H9 (cell line): Measurements from ENCODE around the gene MTARC2. TPM values are rescaled to one million over a fixed set of nuclear protein-coding genes. Genes with fewer than 3 reads are reported as not detected.

ENCODE experiments used
- DNase-seq: peaks from one replicate; pipeline ENCODE4 v3.0.0-alpha.2; 2017
- H2AFZ ChIP-seq: one replicate; pipeline ENCODE4 v1.6.1; 2013; ENCODE audit warnings: mild to moderate bottlenecking, low read length, control low read depth, moderate library complexity
- H2AK5ac ChIP-seq: 2 replicates; pipeline ENCODE4 v1.6.1; 2013; ENCODE audit warnings: low read length, control low read depth, mixed read lengths; ENCODE audit not compliant: insufficient read length
- H2BK120ac ChIP-seq: one replicate; pipeline ENCODE4 v1.6.1; 2013; ENCODE audit warnings: low read depth, mild to moderate bottlenecking, low read length, control low read depth, inconsistent platforms; ENCODE audit not compliant: poor library complexity, severe bottlenecking
- H2BK12ac ChIP-seq: 2 replicates; pipeline ENCODE4 v1.6.1; 2013; ENCODE audit warnings: low read length, control low read depth, mixed read lengths, low read depth; ENCODE audit not compliant: insufficient read length
- H2BK15ac ChIP-seq: 2 replicates; pipeline ENCODE4 v1.6.1; 2013; ENCODE audit warnings: low read depth, low read length, control low read depth
- H2BK20ac ChIP-seq: one replicate; pipeline ENCODE4 v1.6.1; 2013; ENCODE audit warnings: low read depth, mild to moderate bottlenecking, low read length, control low read depth, inconsistent platforms; ENCODE audit not compliant: poor library complexity, severe bottlenecking
- H2BK5ac ChIP-seq: 2 replicates; pipeline ENCODE4 v1.6.1; 2013; ENCODE audit warnings: low read length, control low read depth, mixed read lengths; ENCODE audit not compliant: insufficient read length
- H3K14ac ChIP-seq: 2 replicates; pipeline ENCODE4 v1.6.1; 2013; ENCODE audit warnings: low read length, control low read depth; ENCODE audit not compliant: insufficient read depth
- H3K18ac ChIP-seq: 2 replicates; pipeline ENCODE4 v1.6.1; 2013; ENCODE audit warnings: low read depth, mild to moderate bottlenecking, mixed read lengths, low read length, control low read depth; ENCODE audit not compliant: insufficient read length
- H3K23ac ChIP-seq: 2 replicates; pipeline ENCODE4 v1.6.1; 2013; ENCODE audit warnings: low read length, control low read depth, mixed read lengths, low read depth; ENCODE audit not compliant: insufficient read length
- H3K23me2 ChIP-seq: 2 replicates; pipeline ENCODE4 v1.6.1; 2013; ENCODE audit warnings: low read depth, mild to moderate bottlenecking, mixed read lengths, low read length, control low read depth; ENCODE audit not compliant: insufficient read length, poor library complexity, severe bottlenecking
- H3K27ac ChIP-seq: 2 replicates; pipeline ENCODE4 v1.5.1; 2013; ENCODE audit warnings: low read length, control low read depth, mixed read lengths, low read depth; ENCODE audit not compliant: insufficient read length
- H3K27me3 ChIP-seq: 2 replicates; pipeline ENCODE4 v1.6.1; 2013; ENCODE audit warnings: low read length, control low read depth, inconsistent platforms; ENCODE audit not compliant: insufficient read depth
- H3K4ac ChIP-seq: 2 replicates; pipeline ENCODE4 v1.6.1; 2013; ENCODE audit warnings: low read depth, mild to moderate bottlenecking, control low read depth, inconsistent platforms, low read length, moderate library complexity
- H3K4me1 ChIP-seq: 2 replicates; pipeline ENCODE4 v1.6.1; 2013; ENCODE audit warnings: low read length, control low read depth, inconsistent platforms; ENCODE audit not compliant: insufficient read depth
- H3K4me2 ChIP-seq: 2 replicates; pipeline ENCODE4 v1.6.1; 2013; ENCODE audit warnings: low read length, control low read depth, mixed read lengths; ENCODE audit not compliant: insufficient read length, insufficient read depth
- H3K56ac ChIP-seq: 2 replicates; pipeline ENCODE4 v1.6.1; 2013; ENCODE audit warnings: low read depth, mild to moderate bottlenecking, mixed read lengths, low read length, control low read depth; ENCODE audit not compliant: insufficient read length
- H3K79me1 ChIP-seq: 2 replicates; pipeline ENCODE4 v1.6.1; 2013; ENCODE audit warnings: low read depth, mild to moderate bottlenecking, moderate library complexity, low read length, control low read depth, inconsistent platforms; ENCODE audit not compliant: insufficient read depth, poor library complexity, severe bottlenecking
- H3K79me2 ChIP-seq: 2 replicates; pipeline ENCODE4 v1.6.1; 2013; ENCODE audit warnings: low read length, control low read depth, inconsistent platforms; ENCODE audit not compliant: insufficient read depth
- H3K9ac ChIP-seq: 2 replicates; pipeline ENCODE4 v1.6.1; 2013; ENCODE audit warnings: low read length, control low read depth, mixed read lengths; ENCODE audit not compliant: insufficient read length; ENCODE audit errors: extremely low read depth
- H3K9me3 ChIP-seq: one replicate; pipeline ENCODE4 v1.6.1; 2013; ENCODE audit warnings: low read depth, low read length, inconsistent platforms; ENCODE audit not compliant: control insufficient read depth
- H3T11ph ChIP-seq: one replicate; pipeline ENCODE4 v1.6.1; 2013; ENCODE audit warnings: mild to moderate bottlenecking, low read length, control low read depth, inconsistent platforms
- H4K20me1 ChIP-seq: one replicate; pipeline ENCODE4 v1.6.1; 2013; ENCODE audit not compliant: control insufficient read depth, insufficient read length, insufficient read depth
- H4K5ac ChIP-seq: 2 replicates; pipeline ENCODE4 v1.6.1; 2013; ENCODE audit warnings: low read depth, mild to moderate bottlenecking, mixed read lengths, low read length, control low read depth; ENCODE audit not compliant: insufficient read length
- H4K8ac ChIP-seq: replicated peaks from 2 replicates; pipeline ENCODE4 v1.6.1; 2013; ENCODE audit warnings: low read length, control low read depth, mixed read lengths, low read depth; ENCODE audit not compliant: insufficient read length
- H4K91ac ChIP-seq: 2 replicates; pipeline ENCODE4 v1.6.1; 2013; ENCODE audit warnings: low read depth, mild to moderate bottlenecking, moderate library complexity, mixed read lengths, low read length, control low read depth; ENCODE audit not compliant: insufficient read length
- H3K27ac Mint-ChIP-seq, 3 experiments: 2 replicates in 2 of 3; 3 replicates in 1 of 3; pipeline ENCODE4 v1.8.0; 2020 to 2021; ENCODE audit warnings: mixed read lengths in 3 of 3, mild to moderate bottlenecking in 1 of 3, moderate library complexity in 1 of 3
- H3K27me3 Mint-ChIP-seq: 2 replicates; pipeline ENCODE4 v1.8.0; 2021; ENCODE audit warnings: low read depth, mild to moderate bottlenecking, moderate library complexity, mixed read lengths
- H3K36me3 Mint-ChIP-seq, 3 experiments: 2 replicates in 2 of 3; 3 replicates in 1 of 3; pipeline ENCODE4 v1.8.0; 2020 to 2021; ENCODE audit warnings: low read depth in 3 of 3, mixed read lengths in 3 of 3; ENCODE audit not compliant: insufficient read depth in 1 of 3
- H3K4me1 Mint-ChIP-seq, 2 experiments: 2 replicates each; pipeline ENCODE4 v1.8.0; 2020; ENCODE audit warnings: mixed read lengths in 2 of 2
- H3K4me3 Mint-ChIP-seq, 2 experiments: 2 replicates in 1 of 2; 3 replicates in 1 of 2; pipeline ENCODE4 v1.8.0; 2020 to 2021; ENCODE audit warnings: mild to moderate bottlenecking in 2 of 2, mixed read lengths in 2 of 2, moderate library complexity in 1 of 2
- H3K9me3 Mint-ChIP-seq, 2 experiments: 2 replicates in 1 of 2; 3 replicates in 1 of 2; pipeline ENCODE4 v1.8.0; 2020; ENCODE audit warnings: mild to moderate bottlenecking in 2 of 2, mixed read lengths in 2 of 2, moderate library complexity in 1 of 2
- CTCF ChIP-seq: fragments of 200-600 bp; sonication (generic); conservative IDR thresholded peaks from 3 replicates; pipeline ENCODE4 v1.8.0; 2021; ENCODE audit warnings: antibody characterized with exemption, mild to moderate bottlenecking
- WGBS: extraction: QIAGEN DNeasy Blood & Tissue Kit; methylation state at CpG from one replicate; pipeline ENCODE4 v1.1.7; 2013; ENCODE audit warnings: missing lambda C conversion rate, low lambda C conversion rate, mixed read lengths; ENCODE audit not compliant: insufficient read length; ENCODE audit errors: extremely low coverage; 5-methylcytosine and 5-hydroxymethylcytosine counted together
- total RNA-seq: library from RNA; stranded (reverse); gene quantifications from 2 replicates; pipeline ENCODE4 v1.2.1, GENCODE V29; 2021

MTARC2 gene
- total RNA-seq, 1 experiment from 2014 or later: 7.7 TPM

GRCh38 chr1:220751111-220751510 lies 3.0 kb downstream of the MTARC2 start:
- Histone ChIP-seq H4K20me1 (no peaks in the 10 kb centered on the region), H3K79me1 (no peaks in the 10 kb centered on the region), H2BK120ac (no peak overlapping the region), H3T11ph (no peak overlapping the region), H3K27me3 (peaks cover 8% of the 10 kb centered on the region), H2AK5ac (no peak overlapping the region), H4K8ac (no peak overlapping the region), H2BK5ac (no peak overlapping the region), H3K79me2 (no peaks in the 10 kb centered on the region), H3K4ac (no peak overlapping the region), H2AFZ (no peak overlapping the region), H2BK20ac (no peak overlapping the region), H3K9me3 (no peaks in the 10 kb centered on the region), H3K23ac (no peak overlapping the region), H3K56ac (no peak overlapping the region), H3K4me2 (no peak overlapping the region), H3K14ac (no peak overlapping the region), H3K9ac (no peak overlapping the region), H3K4me1 (no peaks in the 10 kb centered on the region; the same call in 1 of the 2 replicates), H2BK12ac (no peak overlapping the region), H3K23me2 (peaks cover 15% of the 10 kb centered on the region), H3K27ac (no peak overlapping the region), H4K91ac (no peak overlapping the region), H2BK15ac (no peak overlapping the region), H3K18ac (no peak overlapping the region), H4K5ac (no peak overlapping the region)
- H3K27me3 Mint-ChIP-seq: peaks cover 41% of the 10 kb centered on the region
- no peak for DNase-seq
- no peak overlapping the region for H3K4me3 Mint-ChIP-seq
- H3K36me3 Mint-ChIP-seq: peaks cover 3 to 15% (median 15%) of the 10 kb centered on the region in 3 experiments; a peak in 6 of 7 replicates
- no CpG with 5 or more reads among the region's 2 CpGs for WGBS
- peaks cover 39 to 44% of the 10 kb centered on the region in 2 experiments for H3K4me1 Mint-ChIP-seq
- no peak for TF ChIP-seq CTCF
- H3K27ac Mint-ChIP-seq: no peak overlapping the region
- H3K9me3 Mint-ChIP-seq: no peaks in the 10 kb centered on the region
